HUES48 (cell line): ENCODE measurements around the gene RSKR.

Experiments
- H3K27ac ChIP-seq: one replicate; pipeline ENCODE4 v1.7.0; 2013; ENCODE audit warnings: low read depth, low read length, inconsistent platforms
- H3K27me3 ChIP-seq: 2 replicates; pipeline ENCODE4 v1.6.1; 2013; ENCODE audit warnings: mild to moderate bottlenecking, low read length; ENCODE audit not compliant: control insufficient read depth, insufficient read depth
- H3K36me3 ChIP-seq: 2 replicates; pipeline ENCODE4 v1.6.1; 2013; ENCODE audit warnings: low read length; ENCODE audit not compliant: control insufficient read depth, insufficient read depth
- H3K4me1 ChIP-seq: 2 replicates; pipeline ENCODE4 v1.6.1; 2013; ENCODE audit warnings: mild to moderate bottlenecking, low read length; ENCODE audit not compliant: control insufficient read depth, insufficient read depth
- H3K4me3 ChIP-seq: 2 replicates; pipeline ENCODE4 v1.5.1; 2013; ENCODE audit warnings: mild to moderate bottlenecking, low read depth, low read length
- H3K9ac ChIP-seq: 2 replicates; pipeline ENCODE4 v1.6.1; 2013; ENCODE audit warnings: mild to moderate bottlenecking, low read depth, low read length, moderate library complexity
- H3K9me3 ChIP-seq: 2 replicates; pipeline ENCODE4 v1.6.1; 2013; ENCODE audit warnings: low read length; ENCODE audit not compliant: control insufficient read depth, insufficient read depth

The RSKR gene

GRCh38 chr17:28646039-28646754 lies 32.2 kb upstream of the RSKR start:
- H3K27ac ChIP-seq, result peak overlapping the region; percentile 63
- no peak overlapping the region for H3K9ac ChIP-seq
- H3K4me3 ChIP-seq, result no peak overlapping the region
- peaks cover 45% of the 10 kb centered on the region for H3K36me3 ChIP-seq
- no peaks in the 10 kb centered on the region for H3K27me3 ChIP-seq
- H3K4me1 ChIP-seq, result peaks cover 5% of the 10 kb centered on the region; the same call in 1 of the 2 replicates
- no peaks in the 10 kb centered on the region for H3K9me3 ChIP-seq

GRCh38 chr17:28645576-28645939 lies 31.6 kb upstream of the RSKR start:
- Histone ChIP-seq H3K4me3 (peak overlapping the region; percentile 98), H3K36me3 (peaks cover 46% of the 10 kb centered on the region), H3K4me1 (peaks cover 5% of the 10 kb centered on the region; the same call in 1 of the 2 replicates), H3K27ac (peak overlapping the region; percentile 93), H3K9me3 (no peaks in the 10 kb centered on the region), H3K27me3 (no peaks in the 10 kb centered on the region), H3K9ac (peak overlapping the region; percentile 53)

GRCh38 chr17:28644787-28645575 lies 31.0 kb upstream of the RSKR start, which contains the start of gene BLTP2:
Gene BLTP2 (minus strand): TSS chr17:28645158. CDS start chr17:28645056, 102 bp downstream.
- Histone ChIP-seq H3K4me3 (peak within 1 kb of the TSS; percentile 98), H3K9me3 (no peaks in the 10 kb centered on the region), H3K4me1 (peaks cover 5% of the 10 kb centered on the region; the same call in 1 of the 2 replicates), H3K36me3 (peaks cover 48% of the 10 kb centered on the region), H3K9ac (peak within 1 kb of the TSS; percentile 64), H3K27me3 (no peaks in the 10 kb centered on the region), H3K27ac (peak within 1 kb of the TSS; percentile 93)

GRCh38 chr17:28643983-28644786 lies 30.2 kb upstream of the RSKR start:
- Histone ChIP-seq H3K27ac (peak overlapping the region; percentile 93), H3K4me3 (peak overlapping the region; percentile 98), H3K9ac (peak overlapping the region; percentile 64), H3K27me3 (no peaks in the 10 kb centered on the region), H3K4me1 (peaks cover 5% of the 10 kb centered on the region; the same call in 1 of the 2 replicates), H3K36me3 (peaks cover 55% of the 10 kb centered on the region), H3K9me3 (no peaks in the 10 kb centered on the region)

GRCh38 chr17:28641579-28641978 lies 27.6 kb upstream of the RSKR start:
- peaks cover 69% of the 10 kb centered on the region for H3K36me3 ChIP-seq
- peaks cover 5% of the 10 kb centered on the region; the same call in 1 of the 2 replicates for H3K4me1 ChIP-seq
- H3K9ac ChIP-seq, result no peak overlapping the region
- no peak overlapping the region for H3K27ac ChIP-seq
- no peaks in the 10 kb centered on the region for H3K9me3 ChIP-seq
- H3K27me3 ChIP-seq, result no peaks in the 10 kb centered on the region
- H3K4me3 ChIP-seq, result no peak overlapping the region

GRCh38 chr17:28635506-28635905 lies 21.5 kb upstream of the RSKR start:
- H3K9ac ChIP-seq, result no peak overlapping the region
- peaks cover 99% of the 10 kb centered on the region for H3K36me3 ChIP-seq
- H3K4me1 ChIP-seq, result no peaks in the 10 kb centered on the region
- H3K27me3 ChIP-seq, result no peaks in the 10 kb centered on the region
- H3K9me3 ChIP-seq, result no peaks in the 10 kb centered on the region
- no peak overlapping the region for H3K4me3 ChIP-seq
- H3K27ac ChIP-seq, result no peak overlapping the region

- H3K36me3 ChIP-seq, result peaks cover 97% of the 10 kb centered on the region
Measured at GRCh38 chr17:28634206-28634865, 20.4 kb upstream of the RSKR start.

GRCh38 chr17:28626818-28627217 lies 12.8 kb upstream of the RSKR start:
- Histone ChIP-seq H3K27ac (no peak overlapping the region), H3K36me3 (peaks cover 89% of the 10 kb centered on the region)

More at GRCh38 chr17:28634206-28634865, 20.4 kb upstream of the RSKR start:
- no peak overlapping the region for H3K9ac ChIP-seq
- H3K27ac ChIP-seq, result no peak overlapping the region
- no peaks in the 10 kb centered on the region for H3K4me1 ChIP-seq
- no peaks in the 10 kb centered on the region for H3K27me3 ChIP-seq
- no peaks in the 10 kb centered on the region for H3K9me3 ChIP-seq
- no peak overlapping the region for H3K4me3 ChIP-seq

GRCh38 chr17:28624148-28624547 lies 10.2 kb upstream of the RSKR start:
- H3K4me3 ChIP-seq, result no peak overlapping the region
- H3K9me3 ChIP-seq, result no peaks in the 10 kb centered on the region
- H3K9ac ChIP-seq, result no peak overlapping the region
- no peak overlapping the region for H3K27ac ChIP-seq
- H3K4me1 ChIP-seq, result no peaks in the 10 kb centered on the region
- H3K36me3 ChIP-seq, result peaks cover 94% of the 10 kb centered on the region
- H3K27me3 ChIP-seq, result no peaks in the 10 kb centered on the region

More at GRCh38 chr17:28626818-28627217, 12.8 kb upstream of the RSKR start:
- Histone ChIP-seq H3K9me3 (no peaks in the 10 kb centered on the region), H3K4me3 (no peak overlapping the region), H3K27me3 (no peaks in the 10 kb centered on the region), H3K9ac (no peak overlapping the region), H3K4me1 (no peaks in the 10 kb centered on the region)

GRCh38 chr17:28623696-28624095 lies 9.7 kb upstream of the RSKR start:
- H3K9me3 ChIP-seq, result no peaks in the 10 kb centered on the region
- no peaks in the 10 kb centered on the region for H3K4me1 ChIP-seq
- H3K4me3 ChIP-seq, result no peak overlapping the region
- no peaks in the 10 kb centered on the region for H3K27me3 ChIP-seq
- no peak overlapping the region for H3K27ac ChIP-seq
- peaks cover 96% of the 10 kb centered on the region for H3K36me3 ChIP-seq
- H3K9ac ChIP-seq, result no peak overlapping the region
